ENCODE results near the gene CLEC16A. TPM values are rescaled to one million over a fixed set of nuclear protein-coding genes. Genes with fewer than 3 reads are reported as not detected.

CLEC16A gene
- total RNA-seq, 1 donor from 2014 or later, result 38.8 TPM

GRCh38 chr16:11082860-11083388, 138.6 kb downstream of the CLEC16A start:
- DNase-seq (ENCODE audit: low spot score), result no peak

- DNase-seq (ENCODE audit: low spot score), result no peak
Measured at GRCh38 chr16:11084484-11084875, 140.1 kb downstream of the CLEC16A start.

- no peak for DNase-seq (ENCODE audit: low spot score)
Measured at GRCh38 chr16:11084876-11085485, 140.6 kb downstream of the CLEC16A start.

- no peak for DNase-seq (ENCODE audit: low spot score)
Measured at GRCh38 chr16:11085916-11086315, 141.6 kb downstream of the CLEC16A start.

DNA sequence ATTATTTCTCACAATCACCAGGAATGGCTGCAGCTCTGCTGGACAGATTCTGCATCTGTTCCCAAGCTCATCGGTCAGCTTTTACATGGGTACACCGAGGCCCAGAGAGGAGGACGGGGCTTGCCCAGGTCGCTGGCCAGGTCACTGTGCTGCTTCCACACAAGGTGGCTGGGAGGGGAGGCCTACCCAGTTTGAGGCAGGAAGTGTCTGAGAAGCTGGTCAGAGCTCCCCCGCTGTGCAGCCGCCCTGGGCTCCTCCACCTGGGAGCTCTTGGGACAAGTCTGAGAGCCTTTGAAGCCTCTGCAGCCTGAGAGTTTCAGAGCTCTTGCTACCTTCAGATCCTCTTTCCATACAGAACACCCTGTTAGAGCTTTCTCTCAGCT, 143.3 kb downstream of the CLEC16A start:
- no peak for DNase-seq (ENCODE audit: low spot score)

DNA sequence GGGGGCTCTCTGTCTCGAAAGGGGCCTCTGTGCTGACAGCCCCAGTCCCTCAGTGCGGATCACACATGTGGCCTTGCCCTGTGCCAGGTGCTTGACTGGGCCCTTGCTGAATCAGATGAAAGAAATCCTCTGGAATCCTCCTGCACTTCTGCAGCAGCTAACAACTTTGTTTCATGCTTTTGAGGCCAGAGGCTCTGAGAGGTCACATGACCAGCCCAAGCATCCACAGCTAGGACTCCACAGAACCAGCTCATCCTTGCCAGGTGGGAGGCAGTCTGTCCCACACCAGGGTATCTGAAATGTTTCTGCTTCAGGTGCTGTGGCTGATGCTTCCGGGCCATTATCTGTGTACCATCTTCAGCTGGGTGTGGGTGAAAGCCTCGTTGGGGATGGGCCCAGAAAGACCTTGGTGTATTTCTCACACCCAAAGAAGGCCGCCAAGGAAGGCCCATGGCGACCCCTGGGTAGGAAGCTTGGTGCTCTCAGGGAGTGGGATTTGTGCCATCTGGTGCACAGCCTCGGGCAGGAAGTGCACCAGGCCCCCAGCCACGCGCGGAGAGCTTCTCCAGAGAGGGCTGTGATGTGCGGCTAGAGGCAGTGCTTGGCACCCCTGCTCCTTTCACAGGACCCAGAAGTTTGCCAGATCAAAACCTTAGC, 143.8 kb downstream of the CLEC16A start:
- DNase-seq (ENCODE audit: low spot score), result no peak

GRCh38 chr16:11088831-11089230, 144.5 kb downstream of the CLEC16A start:
- DNase-seq (ENCODE audit: low spot score), result no peak

DNA sequence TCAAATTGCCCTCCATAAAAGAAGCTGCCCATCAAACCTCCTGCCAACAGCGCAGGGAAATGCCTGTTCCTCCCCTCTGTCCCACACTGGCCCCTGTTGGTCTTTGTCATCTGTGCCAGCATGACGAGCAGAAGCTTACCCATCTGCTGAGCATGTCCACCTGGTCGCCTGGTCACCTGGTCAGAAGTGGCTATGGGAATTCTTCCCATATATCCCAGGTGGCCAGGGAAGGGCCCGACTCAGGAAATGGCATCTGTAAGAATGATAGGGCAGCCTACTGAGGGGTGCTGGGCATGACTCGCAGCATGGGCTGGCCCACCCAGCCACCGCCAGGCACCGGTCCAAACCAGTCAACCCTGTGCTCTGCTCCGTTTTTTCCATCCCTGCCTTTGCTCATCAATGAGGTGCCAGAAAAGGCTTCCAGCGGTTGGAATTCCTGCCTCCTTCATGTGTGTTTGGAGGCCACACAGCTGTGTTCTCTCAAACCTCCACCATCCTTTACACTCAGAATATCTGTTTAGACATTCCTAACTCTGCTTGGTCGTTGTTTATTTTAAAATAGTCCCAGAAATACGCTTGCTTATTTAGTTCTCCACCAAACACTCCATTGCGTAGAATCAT, 145.2 kb downstream of the CLEC16A start:
- DNase-seq (ENCODE audit: low spot score), result no peak

GRCh38 chr16:11090232-11090631, 145.9 kb downstream of the CLEC16A start:
- no peak for DNase-seq (ENCODE audit: low spot score)

GRCh38 chr16:11091021-11091785, 146.8 kb downstream of the CLEC16A start:
- DNase-seq (ENCODE audit: low spot score), result no peak

DNA sequence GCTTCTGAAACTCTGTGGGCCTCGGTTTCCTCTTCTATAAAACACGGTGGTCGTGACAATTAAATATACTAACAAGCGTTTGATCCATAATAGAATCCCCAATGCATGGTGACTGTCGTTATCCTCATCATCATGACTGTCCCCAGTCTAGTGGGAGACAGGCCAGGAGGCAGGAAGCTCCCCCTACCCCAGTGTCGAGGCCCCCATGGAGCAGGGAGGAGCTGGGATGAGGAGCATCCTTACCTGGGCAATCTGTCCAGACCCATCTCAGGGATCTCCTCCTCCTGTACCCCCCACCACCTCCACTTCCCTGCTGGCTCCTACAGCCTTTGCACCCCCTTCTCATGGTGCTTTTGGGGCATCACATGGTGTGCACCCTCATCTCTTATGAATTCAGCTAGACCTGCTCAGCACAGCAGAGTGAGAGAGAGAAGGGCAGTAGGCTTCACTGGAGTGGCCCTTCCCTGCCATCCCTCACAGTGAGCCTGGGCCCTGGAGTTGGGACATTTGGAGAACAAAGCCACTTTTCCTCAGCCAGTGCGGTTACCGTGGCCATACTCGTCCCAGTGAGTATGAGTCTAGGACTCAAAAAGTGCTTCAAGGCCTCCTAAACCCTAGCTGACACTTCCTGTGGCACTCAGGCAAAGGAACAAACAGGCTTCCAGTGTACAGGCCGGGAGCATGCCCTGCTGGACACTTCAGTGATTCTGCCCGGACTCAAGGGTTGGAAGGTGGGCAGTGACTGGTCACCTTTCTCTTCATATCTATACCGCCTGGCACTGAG, 148.6 kb downstream of the CLEC16A start:
- DNase-seq (ENCODE audit: low spot score), result no peak

DNA sequence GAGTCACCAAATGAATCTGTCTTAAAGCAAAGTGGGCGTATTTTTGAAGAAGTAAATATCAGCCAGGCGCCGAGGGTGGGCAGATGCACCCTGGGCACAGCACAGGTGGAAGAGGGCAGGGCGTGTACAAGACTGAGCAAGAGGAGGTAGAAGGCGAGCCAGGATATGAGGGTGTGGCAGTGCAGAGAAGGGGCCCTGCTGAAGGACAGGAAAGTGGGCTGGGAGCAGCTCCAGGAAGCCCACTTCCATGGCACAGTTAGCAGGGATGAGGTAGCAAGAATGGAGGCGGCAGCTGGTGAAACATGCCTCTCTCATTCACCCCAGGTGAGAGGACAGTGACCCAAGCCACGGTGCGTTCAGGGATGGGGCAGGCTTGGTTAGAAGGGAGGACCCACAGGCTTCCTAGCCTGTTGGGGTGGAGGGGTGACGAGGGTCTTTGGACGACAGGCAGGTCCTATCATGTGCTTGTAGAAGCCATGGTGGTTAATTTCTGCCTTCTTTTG, 149.3 kb downstream of the CLEC16A start:
- DNase-seq (ENCODE audit: low spot score), result no peak

DNA sequence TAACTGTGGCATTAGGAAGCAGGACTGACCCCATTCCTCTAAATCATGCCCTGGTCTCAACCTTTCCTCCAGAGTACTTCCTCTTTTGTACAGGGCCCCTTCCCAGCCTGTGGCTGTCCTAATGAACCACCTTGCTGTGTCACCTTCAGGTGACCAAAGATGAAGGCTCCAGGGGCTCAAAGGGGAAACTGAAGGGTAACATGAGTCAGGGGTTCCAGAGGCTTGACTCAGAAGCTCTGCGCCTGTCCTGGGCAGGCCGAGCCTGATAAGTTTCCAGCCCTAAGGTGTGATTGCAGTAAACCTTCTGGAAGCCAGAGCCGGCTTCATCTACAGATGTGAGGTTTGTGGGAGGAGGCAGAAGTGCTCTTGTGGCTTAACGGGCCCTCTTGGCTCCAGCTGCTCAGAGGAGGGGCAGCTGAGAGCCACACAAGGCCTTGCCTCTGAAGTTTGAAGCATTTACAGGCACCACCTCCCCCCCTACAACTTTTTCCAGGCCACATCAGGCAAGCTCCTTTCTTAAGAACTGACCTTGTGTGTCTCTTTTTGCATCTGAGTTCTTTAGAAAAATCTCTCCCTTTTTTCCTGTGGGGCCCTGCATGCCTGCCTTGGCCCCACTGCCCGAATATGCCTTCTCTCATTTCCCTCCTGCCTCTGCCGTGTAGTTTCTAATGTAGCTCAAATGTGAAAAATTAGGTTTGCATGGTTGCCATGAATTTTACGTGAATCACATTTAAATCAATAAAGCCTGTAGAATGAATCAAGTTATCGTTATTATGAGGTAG, 149.9 kb downstream of the CLEC16A start:
- DNase-seq (ENCODE audit: low spot score), result no peak

GRCh38 chr16:11094857-11095565, 150.6 kb downstream of the CLEC16A start:
- DNase-seq (ENCODE audit: low spot score), result no peak

GRCh38 chr16:11095935-11096334, 151.6 kb downstream of the CLEC16A start:
- no peak for DNase-seq (ENCODE audit: low spot score)

- no peak for DNase-seq (ENCODE audit: low spot score)
Measured at GRCh38 chr16:11097094-11097786, 152.9 kb downstream of the CLEC16A start.

- DNase-seq (ENCODE audit: low spot score), result no peak
Measured at GRCh38 chr16:11097787-11098167, 153.4 kb downstream of the CLEC16A start.

DNA sequence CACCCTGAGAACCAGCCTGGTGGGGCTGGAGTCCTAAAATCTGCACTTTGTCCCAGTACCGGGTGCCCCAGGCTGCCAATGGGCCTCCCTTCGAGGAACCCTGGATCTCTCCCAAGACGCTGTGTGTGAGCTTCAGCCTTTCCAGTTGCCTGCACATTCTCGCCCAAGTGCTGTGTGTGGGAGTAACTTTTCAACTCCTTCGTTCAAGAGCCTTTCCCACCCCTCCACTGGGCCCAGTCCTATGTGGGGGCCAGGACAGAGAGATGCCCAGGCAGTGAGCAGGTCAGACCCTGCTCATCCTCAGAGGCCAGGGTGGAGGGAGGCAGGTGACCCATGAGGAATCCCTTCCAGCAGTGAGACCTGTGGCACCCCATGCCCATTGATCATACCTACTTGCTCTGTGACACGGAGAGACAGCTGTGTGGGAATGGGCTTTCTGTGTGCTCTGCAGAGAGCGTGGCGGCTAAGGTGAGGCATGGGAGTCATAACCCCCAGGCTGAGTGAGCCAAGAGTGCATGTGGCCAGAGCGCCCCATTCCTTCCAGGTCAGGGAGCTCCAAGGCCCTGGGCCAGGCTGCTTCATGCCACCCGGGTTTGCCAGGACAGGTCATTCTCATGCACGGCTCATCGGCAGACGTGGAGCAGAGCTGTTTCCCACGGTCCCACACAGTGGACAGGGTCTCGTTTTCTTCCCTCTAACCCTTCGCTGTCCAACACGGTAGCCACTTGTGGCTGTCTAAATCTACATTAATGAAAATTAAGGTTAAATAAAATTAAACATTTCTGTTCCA, 154.4 kb downstream of the CLEC16A start:
- no peak for DNase-seq (ENCODE audit: low spot score)
